HEK293 (cell line): ENCODE data around the gene TMEM243.
A peak's percentile ranks its signal among the peaks of the same experiment; 100 is the strongest.

Experiments used
- ZNF184 ChIP-seq: fragments of 450-650 bp; IDR thresholded peaks from 2 replicates; pipeline ENCODE4 v1.5.1; 2018; ENCODE audit warnings: missing biosample characterization, mild to moderate bottlenecking, missing genetic modification characterization
- ZNF214 ChIP-seq: fragments of 450-650 bp; formaldehyde crosslinking; IDR thresholded peaks from 2 replicates; pipeline ENCODE4 v1.5.1; 2017; ENCODE audit warnings: missing biosample characterization, mild to moderate bottlenecking, missing genetic modification characterization, borderline replicate concordance
- ZNF292 ChIP-seq: fragments of 450-650 bp; formaldehyde crosslinking; IDR thresholded peaks from 2 replicates; pipeline ENCODE4 v1.5.1; 2016; ENCODE audit warnings: low read depth, missing biosample characterization, missing genetic modification characterization, borderline replicate concordance
- TF ChIP-seq, protein P1 (sequence below): fragments of 450-650 bp; formaldehyde crosslinking; IDR thresholded peaks from 2 replicates; pipeline ENCODE4 v1.5.1; 2016; ENCODE audit warnings: missing biosample characterization, missing genetic modification characterization

- TF ChIP-seq ZNF184 (tag by site-specific recombination) (no peak), ZNF292 (tag by site-specific recombination) (no peak), ZNF214 (no peak)
- TF ChIP-seq, protein P1, sequence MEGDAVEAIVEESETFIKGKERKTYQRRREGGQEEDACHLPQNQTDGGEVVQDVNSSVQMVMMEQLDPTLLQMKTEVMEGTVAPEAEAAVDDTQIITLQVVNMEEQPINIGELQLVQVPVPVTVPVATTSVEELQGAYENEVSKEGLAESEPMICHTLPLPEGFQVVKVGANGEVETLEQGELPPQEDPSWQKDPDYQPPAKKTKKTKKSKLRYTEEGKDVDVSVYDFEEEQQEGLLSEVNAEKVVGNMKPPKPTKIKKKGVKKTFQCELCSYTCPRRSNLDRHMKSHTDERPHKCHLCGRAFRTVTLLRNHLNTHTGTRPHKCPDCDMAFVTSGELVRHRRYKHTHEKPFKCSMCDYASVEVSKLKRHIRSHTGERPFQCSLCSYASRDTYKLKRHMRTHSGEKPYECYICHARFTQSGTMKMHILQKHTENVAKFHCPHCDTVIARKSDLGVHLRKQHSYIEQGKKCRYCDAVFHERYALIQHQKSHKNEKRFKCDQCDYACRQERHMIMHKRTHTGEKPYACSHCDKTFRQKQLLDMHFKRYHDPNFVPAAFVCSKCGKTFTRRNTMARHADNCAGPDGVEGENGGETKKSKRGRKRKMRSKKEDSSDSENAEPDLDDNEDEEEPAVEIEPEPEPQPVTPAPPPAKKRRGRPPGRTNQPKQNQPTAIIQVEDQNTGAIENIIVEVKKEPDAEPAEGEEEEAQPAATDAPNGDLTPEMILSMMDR = peak; percentile 16; the same call in 1 of the 2 replicates
Observed at GRCh38 chr7:87148332-87148955, 71.1 kb downstream of the TMEM243 start.
